Panc1 (cell line): ENCODE measurements around the gene FBRSL1.

ENCODE experiments used
- CTCF ChIP-seq: fragments of 450-650 bp; IDR thresholded peaks from 2 replicates; pipeline ENCODE4 v1.5.1; 2017; ENCODE audit warnings: mild to moderate bottlenecking
- POLR2AphosphoS5 ChIP-seq: IDR thresholded peaks from 2 replicates; pipeline ENCODE4 v1.6.1; 2012; ENCODE audit warnings: mild to moderate bottlenecking, low read depth, low read length, moderate library complexity
- SIN3A ChIP-seq: IDR thresholded peaks from 2 replicates; pipeline ENCODE4 v1.6.1; 2012; ENCODE audit warnings: low read depth, mild to moderate bottlenecking, low read length, moderate library complexity, borderline replicate concordance; ENCODE audit not compliant: insufficient read depth
- TCF7L2 ChIP-seq: IDR thresholded peaks from 2 replicates; pipeline ENCODE4 v1.6.1; 2011; ENCODE audit warnings: mild to moderate bottlenecking, low read depth, low read length, inconsistent platforms
- TF ChIP-seq, protein P1 (sequence below), 2 experiments: IDR thresholded peaks; 2 replicates each; pipeline ENCODE4 v1.6.1; 2011 to 2012; ENCODE audit warnings: low read depth in 2 of 2, control low read depth in 1 of 2, low read length in 1 of 2, mild to moderate bottlenecking in 1 of 2, moderate library complexity in 1 of 2; ENCODE audit not compliant: insufficient read depth in 1 of 2

DNA sequence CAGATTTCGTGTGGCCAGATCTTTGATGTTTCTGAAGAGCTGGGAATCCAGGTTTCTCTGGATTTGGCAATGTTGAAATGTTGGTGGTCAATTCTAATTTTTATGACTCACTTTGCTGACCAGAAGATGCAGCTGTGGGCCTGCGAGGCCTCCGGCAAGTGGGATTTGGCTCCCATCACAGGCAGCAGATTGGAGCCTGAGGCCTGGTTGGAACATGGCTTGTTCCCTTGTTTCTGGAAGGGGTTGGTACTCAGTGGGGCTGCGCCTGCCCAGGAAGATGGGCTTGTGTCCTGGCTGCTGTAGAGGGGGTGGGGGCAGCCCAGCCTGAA lies 23.1 kb downstream of the FBRSL1 start:
- TF ChIP-seq CTCF (no peak), POLR2AphosphoS5 (no peak), TCF7L2 (no peak), SIN3A (no peak)
- TF ChIP-seq, protein P1, sequence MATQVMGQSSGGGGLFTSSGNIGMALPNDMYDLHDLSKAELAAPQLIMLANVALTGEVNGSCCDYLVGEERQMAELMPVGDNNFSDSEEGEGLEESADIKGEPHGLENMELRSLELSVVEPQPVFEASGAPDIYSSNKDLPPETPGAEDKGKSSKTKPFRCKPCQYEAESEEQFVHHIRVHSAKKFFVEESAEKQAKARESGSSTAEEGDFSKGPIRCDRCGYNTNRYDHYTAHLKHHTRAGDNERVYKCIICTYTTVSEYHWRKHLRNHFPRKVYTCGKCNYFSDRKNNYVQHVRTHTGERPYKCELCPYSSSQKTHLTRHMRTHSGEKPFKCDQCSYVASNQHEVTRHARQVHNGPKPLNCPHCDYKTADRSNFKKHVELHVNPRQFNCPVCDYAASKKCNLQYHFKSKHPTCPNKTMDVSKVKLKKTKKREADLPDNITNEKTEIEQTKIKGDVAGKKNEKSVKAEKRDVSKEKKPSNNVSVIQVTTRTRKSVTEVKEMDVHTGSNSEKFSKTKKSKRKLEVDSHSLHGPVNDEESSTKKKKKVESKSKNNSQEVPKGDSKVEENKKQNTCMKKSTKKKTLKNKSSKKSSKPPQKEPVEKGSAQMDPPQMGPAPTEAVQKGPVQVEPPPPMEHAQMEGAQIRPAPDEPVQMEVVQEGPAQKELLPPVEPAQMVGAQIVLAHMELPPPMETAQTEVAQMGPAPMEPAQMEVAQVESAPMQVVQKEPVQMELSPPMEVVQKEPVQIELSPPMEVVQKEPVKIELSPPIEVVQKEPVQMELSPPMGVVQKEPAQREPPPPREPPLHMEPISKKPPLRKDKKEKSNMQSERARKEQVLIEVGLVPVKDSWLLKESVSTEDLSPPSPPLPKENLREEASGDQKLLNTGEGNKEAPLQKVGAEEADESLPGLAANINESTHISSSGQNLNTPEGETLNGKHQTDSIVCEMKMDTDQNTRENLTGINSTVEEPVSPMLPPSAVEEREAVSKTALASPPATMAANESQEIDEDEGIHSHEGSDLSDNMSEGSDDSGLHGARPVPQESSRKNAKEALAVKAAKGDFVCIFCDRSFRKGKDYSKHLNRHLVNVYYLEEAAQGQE (IDR thresholded peaks at IDR 0.05; ENCODE audit: insufficient read depth in 1 of 2, low read depth in 2 of 2, low read length in 1 of 2): no peak
